ENCODE data around the gene SELENOH. TPM values are rescaled to one million over a fixed set of nuclear protein-coding genes. Genes with fewer than 3 reads are reported as not detected.
"Not testable (repeated sequence)": the region's sequence is repeated elsewhere in the genome, so short reads cannot be mapped to it uniquely, and the experiment has no call there.

The SELENOH gene
- total RNA-seq = 10 to 100 TPM; 65.0 to 75.1 TPM
- 100 to 1,000 TPM; 126 to 158 TPM for polyA plus RNA-seq
- long read RNA-seq, donor 1, transcript SELENOH-204 (4 exons, 818 nt) = major isoform, 26 of 38 reads
- long read RNA-seq, donor 1, partial matches to known transcripts = 0 of 38 reads
- long read RNA-seq, donor 1, other reads (novel, unspliced or antisense) = 7 of 38 reads
- long read RNA-seq, donor 2, transcript SELENOH-204 (4 exons, 818 nt) = major isoform, 21 of 25 reads
- long read RNA-seq, donor 2, partial matches to known transcripts = 0 of 25 reads
- long read RNA-seq, donor 2, other reads (novel, unspliced or antisense) = 1 of 25 reads

- H3K9me3 ChIP-seq (ENCODE audit: control insufficient read depth, low read length) = no peaks in the 10 kb centered on the region
- DNase-seq (peak; percentile 98), ATAC-seq (ENCODE audit: low FRiP score) (peak; percentile 98)
- WGBS, 2 donors = 0% methylated on average over 65 to 75 of the region's 75 CpGs
- peak within 1 kb of the TSS; percentile 46 to 94 for H3K27ac ChIP-seq (ENCODE audit: low read depth in 1 of 2, low read length in 2 of 2)
- H3K27me3 ChIP-seq (ENCODE audit: control insufficient read depth in 1 of 2, insufficient read depth in 2 of 2, low read length in 1 of 2) = no peaks in the 10 kb centered on the region
- peaks cover 0 to 3% of the 10 kb centered on the region in 2 donors for H3K36me3 ChIP-seq (ENCODE audit: control insufficient read depth in 1 of 2, insufficient read depth in 2 of 2, low read length in 1 of 2)
- H3K4me3 ChIP-seq (ENCODE audit: low read length in 2 of 2) = peak within 1 kb of the TSS; percentile 67 to 69
- H3K4me1 ChIP-seq (ENCODE audit: control insufficient read depth in 1 of 2, insufficient read depth in 2 of 2, low read length in 2 of 2) = no peaks in the 10 kb centered on the region
- intact Hi-C loops (cut with DNase I) = loop anchor here in 1 of 2 donors (2.0 kb wide), 2 partner anchors 29 to 57 kb away; partner anchors contain the start of genes MED19 and TMX2
Measured at GRCh38 chr11:57741132-57742086, at the start of gene SELENOH. Gene SELENOH (plus strand): TSS chr11:57741491. CDS start chr11:57741596, 105 bp downstream.

GRCh38 chr11:57698843-57699365 lies 42.4 kb upstream of the SELENOH start:
- WGBS, 2 donors = 82 to 85% methylated on average over 18 of the region's 18 CpGs
- Histone ChIP-seq H3K27ac (ENCODE audit: low read depth in 1 of 2, low read length in 2 of 2) (no peak overlapping the region), H3K9me3 (ENCODE audit: control insufficient read depth, low read length) (no peaks in the 10 kb centered on the region), H3K27me3 (ENCODE audit: control insufficient read depth in 1 of 2, insufficient read depth in 2 of 2, low read length in 1 of 2) (no peaks in the 10 kb centered on the region), H3K36me3 (ENCODE audit: control insufficient read depth in 1 of 2, insufficient read depth in 2 of 2, low read length in 1 of 2) (peaks cover 6 to 14% of the 10 kb centered on the region in 2 donors), H3K4me3 (ENCODE audit: low read length in 2 of 2) (no peak overlapping the region), H3K4me1 (ENCODE audit: control insufficient read depth in 1 of 2, insufficient read depth in 2 of 2, low read length in 2 of 2) (no peaks in the 10 kb centered on the region)
- no peak for DNase-seq
- intact Hi-C loops (cut with DNase I) = no loop called here
- ATAC-seq (ENCODE audit: low FRiP score) = no peak

GRCh38 chr11:57699813-57700212 lies 41.5 kb upstream of the SELENOH start:
- ATAC-seq (ENCODE audit: low FRiP score) = no peak
- WGBS, 2 donors = 80 to 83% methylated on average over 10 of the region's 10 CpGs
- H3K36me3 ChIP-seq (ENCODE audit: control insufficient read depth in 1 of 2, insufficient read depth in 2 of 2, low read length in 1 of 2) = peaks cover 3 to 16% of the 10 kb centered on the region in 2 donors

GRCh38 chr11:57700425-57700824 lies 40.9 kb upstream of the SELENOH start:
- intact Hi-C loops (cut with DNase I) = no loop called here
- 48 to 50% methylated on average over 3 of the region's 3 CpGs for WGBS, 2 donors
- ATAC-seq (ENCODE audit: low FRiP score) = no peak
- Histone ChIP-seq H3K4me1 (ENCODE audit: control insufficient read depth in 1 of 2, insufficient read depth in 2 of 2, low read length in 2 of 2) (no peaks in the 10 kb centered on the region), H3K36me3 (ENCODE audit: control insufficient read depth in 1 of 2, insufficient read depth in 2 of 2, low read length in 1 of 2) (peaks cover 5 to 17% of the 10 kb centered on the region in 2 donors), H3K27me3 (ENCODE audit: control insufficient read depth in 1 of 2, insufficient read depth in 2 of 2, low read length in 1 of 2) (no peaks in the 10 kb centered on the region), H3K4me3 (ENCODE audit: low read length in 2 of 2) (no peak overlapping the region), H3K27ac (ENCODE audit: low read depth in 1 of 2, low read length in 2 of 2) (no peak overlapping the region), H3K9me3 (ENCODE audit: control insufficient read depth, low read length) (no peaks in the 10 kb centered on the region)
- DNase-seq = no peak

More at GRCh38 chr11:57699813-57700212, 41.5 kb upstream of the SELENOH start:
- intact Hi-C loops (cut with DNase I) = no loop called here
- Histone ChIP-seq H3K27me3 (ENCODE audit: control insufficient read depth in 1 of 2, insufficient read depth in 2 of 2, low read length in 1 of 2) (no peaks in the 10 kb centered on the region), H3K27ac (ENCODE audit: low read depth in 1 of 2, low read length in 2 of 2) (no peak overlapping the region), H3K9me3 (ENCODE audit: control insufficient read depth, low read length) (no peaks in the 10 kb centered on the region), H3K4me3 (ENCODE audit: low read length in 2 of 2) (no peak overlapping the region), H3K4me1 (ENCODE audit: control insufficient read depth in 1 of 2, insufficient read depth in 2 of 2, low read length in 2 of 2) (no peaks in the 10 kb centered on the region)
- no peak for DNase-seq

GRCh38 chr11:57703341-57703740 lies 38.0 kb upstream of the SELENOH start:
- Histone ChIP-seq H3K36me3 (ENCODE audit: control insufficient read depth in 1 of 2, insufficient read depth in 2 of 2, low read length in 1 of 2) (peaks cover 5 to 14% of the 10 kb centered on the region in 2 donors), H3K9me3 (ENCODE audit: control insufficient read depth, low read length) (no peaks in the 10 kb centered on the region), H3K4me1 (ENCODE audit: control insufficient read depth in 1 of 2, insufficient read depth in 2 of 2, low read length in 2 of 2) (no peaks in the 10 kb centered on the region), H3K27me3 (ENCODE audit: control insufficient read depth in 1 of 2, insufficient read depth in 2 of 2, low read length in 1 of 2) (no peaks in the 10 kb centered on the region), H3K4me3 (ENCODE audit: low read length in 2 of 2) (no peak overlapping the region), H3K27ac (ENCODE audit: low read depth in 1 of 2, low read length in 2 of 2) (peak overlapping the region; percentile 34 to 67)
- intact Hi-C loops (cut with DNase I) = no loop called here
- WGBS, 2 donors = 16 to 31% methylated on average over 4 of the region's 4 CpGs
- ATAC-seq (ENCODE audit: low FRiP score) (no peak), DNase-seq (no peak)

GRCh38 chr11:57704932-57705331 lies 36.4 kb upstream of the SELENOH start:
- H3K9me3 ChIP-seq (ENCODE audit: control insufficient read depth, low read length) = no peaks in the 10 kb centered on the region
- WGBS, 2 donors = 84 to 86% methylated on average over 6 of the region's 6 CpGs
- DNase-seq = no peak
- H3K4me3 ChIP-seq (ENCODE audit: low read length in 2 of 2) = no peak overlapping the region
- no peaks in the 10 kb centered on the region for H3K27me3 ChIP-seq (ENCODE audit: control insufficient read depth in 1 of 2, insufficient read depth in 2 of 2, low read length in 1 of 2)
- H3K4me1 ChIP-seq (ENCODE audit: control insufficient read depth in 1 of 2, insufficient read depth in 2 of 2, low read length in 2 of 2) = no peaks in the 10 kb centered on the region
- intact Hi-C loops (cut with DNase I) = loop anchor here in 1 of 2 donors (5.0 kb wide), 1 partner anchor 52 kb away; no protein-coding TSS in a partner anchor
- H3K27ac ChIP-seq (ENCODE audit: low read depth in 1 of 2, low read length in 2 of 2) = peak overlapping the region in 1 of 2 donors; percentile 48
- no peak for ATAC-seq (ENCODE audit: low FRiP score)
- H3K36me3 ChIP-seq (ENCODE audit: control insufficient read depth in 1 of 2, insufficient read depth in 2 of 2, low read length in 1 of 2) = peaks cover 5 to 6% of the 10 kb centered on the region in 2 donors

GRCh38 chr11:57705432-57705831 lies 35.9 kb upstream of the SELENOH start:
- not testable (repeated sequence) for H3K27ac ChIP-seq (ENCODE audit: low read depth in 1 of 2, low read length in 2 of 2); ATAC-seq (ENCODE audit: low FRiP score); H3K4me1 ChIP-seq (ENCODE audit: control insufficient read depth in 1 of 2, insufficient read depth in 2 of 2, low read length in 2 of 2); H3K27me3 ChIP-seq (ENCODE audit: control insufficient read depth in 1 of 2, insufficient read depth in 2 of 2, low read length in 1 of 2); DNase-seq; H3K9me3 ChIP-seq (ENCODE audit: control insufficient read depth, low read length); H3K36me3 ChIP-seq (ENCODE audit: control insufficient read depth in 1 of 2, insufficient read depth in 2 of 2, low read length in 1 of 2); H3K4me3 ChIP-seq (ENCODE audit: low read length in 2 of 2)
- intact Hi-C loops (cut with DNase I) = loop anchor here in 1 of 2 donors (5.0 kb wide), 1 partner anchor 52 kb away; no protein-coding TSS in a partner anchor
- 87 to 89% methylated on average over 8 of the region's 8 CpGs for WGBS, 2 donors

- peaks cover under 1% of the 10 kb centered on the region in 2 donors for H3K36me3 ChIP-seq (ENCODE audit: control insufficient read depth in 1 of 2, insufficient read depth in 2 of 2, low read length in 1 of 2)
- no peak overlapping the region for H3K4me3 ChIP-seq (ENCODE audit: low read length in 2 of 2)
- intact Hi-C loops (cut with DNase I) = loop anchor here (5.0 to 10.0 kb wide), 3 partner anchors 43 to 95 kb away; partner anchors contain the start of gene ZDHHC5 (in 1 of the 2)
- peaks cover 1 to 7% of the 10 kb centered on the region in 2 donors for H3K4me1 ChIP-seq (ENCODE audit: control insufficient read depth in 1 of 2, insufficient read depth in 2 of 2, low read length in 2 of 2)
- DNase-seq = no peak
- H3K27ac ChIP-seq (ENCODE audit: low read depth in 1 of 2, low read length in 2 of 2) = no peak overlapping the region
- no peaks in the 10 kb centered on the region for H3K9me3 ChIP-seq (ENCODE audit: control insufficient read depth, low read length)
- no peak for ATAC-seq (ENCODE audit: low FRiP score)
- H3K27me3 ChIP-seq (ENCODE audit: control insufficient read depth in 1 of 2, insufficient read depth in 2 of 2, low read length in 1 of 2) = no peaks in the 10 kb centered on the region
- WGBS, 2 donors = 93 to 94% methylated on average over 5 of the region's 5 CpGs
Measured at GRCh38 chr11:57709802-57710367, 31.4 kb upstream of the SELENOH start.

Measured in aorta (tissue), 5 donors.